Loucy (cell line): Measurements from ENCODE around the gene TBC1D8.

Source experiments
- CTCF ChIP-seq: fragments of 200-600 bp; sonication (generic); conservative IDR thresholded peaks from 2 replicates; pipeline ENCODE4 v1.5.1; 2014; ENCODE audit warnings: mild to moderate bottlenecking, antibody characterized with exemption, low read length
- EZH2phosphoT487 ChIP-seq: fragments of 200-600 bp; IDR thresholded peaks from 2 replicates; pipeline ENCODE4 v1.6.1; 2018; ENCODE audit warnings: antibody characterized with exemption, mild to moderate bottlenecking, moderate library complexity, borderline replicate concordance

GRCh38 chr2:100997509-100998234 is 153.5 kb downstream of the TBC1D8 start:
- TF ChIP-seq CTCF, result no peak
- TF ChIP-seq EZH2phosphoT487, result no peak
